ENCODE measurements around the gene KCNK17. TPM values are rescaled to one million over a fixed set of nuclear protein-coding genes. Genes with fewer than 3 reads are reported as not detected.

The KCNK17 gene
- total RNA-seq, 4 donors from 2014 or later: not detected

DNA sequence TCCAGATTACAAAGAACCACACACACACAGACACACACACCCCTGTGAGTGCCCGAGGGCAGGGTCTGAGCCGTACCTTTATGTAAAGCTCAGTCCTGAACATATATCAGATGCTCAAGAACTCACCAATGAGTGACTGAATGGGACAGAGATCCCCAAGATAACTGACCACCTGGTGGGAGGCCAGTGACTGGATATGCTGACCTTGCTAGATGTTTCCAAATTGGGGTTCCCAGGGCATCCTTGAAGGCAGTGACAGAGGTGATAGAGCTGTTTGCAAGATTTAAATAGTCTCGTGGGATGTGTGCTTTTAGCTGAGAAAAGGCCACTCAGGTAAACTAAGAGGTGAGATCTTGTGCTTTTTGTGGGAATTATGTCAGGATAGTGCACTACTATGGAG is 39.3 kb downstream of the KCNK17 start:
- TF ChIP-seq, protein P1, sequence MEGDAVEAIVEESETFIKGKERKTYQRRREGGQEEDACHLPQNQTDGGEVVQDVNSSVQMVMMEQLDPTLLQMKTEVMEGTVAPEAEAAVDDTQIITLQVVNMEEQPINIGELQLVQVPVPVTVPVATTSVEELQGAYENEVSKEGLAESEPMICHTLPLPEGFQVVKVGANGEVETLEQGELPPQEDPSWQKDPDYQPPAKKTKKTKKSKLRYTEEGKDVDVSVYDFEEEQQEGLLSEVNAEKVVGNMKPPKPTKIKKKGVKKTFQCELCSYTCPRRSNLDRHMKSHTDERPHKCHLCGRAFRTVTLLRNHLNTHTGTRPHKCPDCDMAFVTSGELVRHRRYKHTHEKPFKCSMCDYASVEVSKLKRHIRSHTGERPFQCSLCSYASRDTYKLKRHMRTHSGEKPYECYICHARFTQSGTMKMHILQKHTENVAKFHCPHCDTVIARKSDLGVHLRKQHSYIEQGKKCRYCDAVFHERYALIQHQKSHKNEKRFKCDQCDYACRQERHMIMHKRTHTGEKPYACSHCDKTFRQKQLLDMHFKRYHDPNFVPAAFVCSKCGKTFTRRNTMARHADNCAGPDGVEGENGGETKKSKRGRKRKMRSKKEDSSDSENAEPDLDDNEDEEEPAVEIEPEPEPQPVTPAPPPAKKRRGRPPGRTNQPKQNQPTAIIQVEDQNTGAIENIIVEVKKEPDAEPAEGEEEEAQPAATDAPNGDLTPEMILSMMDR (IDR thresholded peaks at IDR 0.05; ENCODE audit: low read depth): no peak

DNA sequence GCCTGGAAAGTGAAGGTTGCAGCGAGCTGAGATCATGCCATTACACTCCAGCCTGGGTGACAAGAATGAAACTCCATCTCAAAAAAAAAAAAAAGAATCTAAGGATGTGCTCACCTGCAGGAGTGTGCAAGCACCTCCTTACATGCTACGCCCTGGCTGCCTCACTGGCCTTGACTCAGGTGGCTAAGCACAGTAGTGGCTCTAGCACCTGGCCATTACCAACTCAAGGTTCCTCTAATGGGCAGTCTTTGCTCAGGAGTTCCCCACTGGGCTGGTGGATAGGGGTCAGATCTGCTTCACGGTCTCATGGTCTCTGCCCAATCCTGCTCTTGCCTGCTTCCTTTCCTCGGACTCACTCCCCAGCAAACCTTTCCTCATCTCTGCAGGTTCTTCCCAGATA is 39.7 kb downstream of the KCNK17 start:
- TF ChIP-seq, protein P1 (IDR thresholded peaks at IDR 0.05; ENCODE audit: low read depth): no peak

DNA sequence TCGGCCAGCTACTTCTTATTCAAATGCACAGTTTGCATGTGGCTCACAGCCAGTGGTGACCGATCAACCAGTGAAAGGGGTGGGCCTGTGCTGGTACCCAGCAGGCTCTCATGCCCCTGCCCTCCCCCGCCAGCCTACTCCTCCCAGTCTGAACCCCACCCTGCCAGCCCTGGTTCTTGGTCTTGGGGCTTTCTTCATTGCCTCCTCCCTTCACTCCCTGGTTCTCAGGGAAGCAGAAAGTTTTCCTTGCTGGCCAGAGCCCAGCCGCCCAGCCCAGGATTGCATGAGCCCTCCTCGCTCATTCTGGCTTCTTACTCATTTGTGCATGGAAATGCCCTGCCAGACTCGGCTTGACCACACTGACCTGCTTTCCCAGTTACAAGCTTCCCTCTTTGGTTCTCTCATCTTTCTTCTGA is 40.8 kb downstream of the KCNK17 start:
- TF ChIP-seq, protein P1 (IDR thresholded peaks at IDR 0.05; ENCODE audit: low read depth): no peak

DNA sequence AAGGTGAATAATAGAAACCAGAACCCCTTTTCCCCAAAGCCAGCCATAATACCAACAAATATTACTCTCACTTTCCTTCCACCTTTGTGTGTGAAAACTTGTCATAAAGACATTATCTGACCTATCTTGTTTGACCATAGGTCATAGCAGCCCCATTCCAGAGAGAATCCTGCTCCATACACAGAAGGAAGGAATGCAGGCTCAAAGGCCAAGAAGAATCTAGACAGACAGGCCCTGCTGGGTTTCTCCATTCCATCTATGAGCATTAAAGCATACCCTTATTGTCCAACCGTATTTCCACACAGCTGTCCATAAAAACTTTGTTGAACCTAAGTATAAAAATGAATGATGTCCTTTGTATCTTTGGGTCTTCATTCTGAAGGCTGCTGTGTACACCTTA is 44.3 kb downstream of the KCNK17 start:
- TF ChIP-seq, protein P1 (IDR thresholded peaks at IDR 0.05; ENCODE audit: low read depth): no peak

DNA sequence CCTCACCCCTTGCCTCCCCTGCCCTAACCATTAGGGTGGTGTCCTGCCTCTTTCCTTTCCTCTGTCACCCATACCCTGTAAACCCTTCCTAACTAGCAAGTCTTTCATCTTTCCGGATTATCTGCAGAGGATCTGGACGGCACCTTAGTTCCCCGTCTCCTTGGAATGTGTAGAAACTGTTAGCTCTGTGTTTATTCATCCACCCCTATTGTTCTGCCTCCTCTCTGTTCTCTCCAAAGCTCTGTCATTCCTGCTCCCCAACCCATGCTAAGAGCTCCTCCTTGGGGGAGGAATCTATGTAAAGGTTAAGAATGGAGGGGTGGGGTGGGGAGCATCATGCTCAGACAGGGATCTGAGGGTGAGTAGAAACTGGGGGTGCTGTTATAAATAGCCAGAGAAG is 45.5 kb downstream of the KCNK17 start:
- TF ChIP-seq, protein P1 (IDR thresholded peaks at IDR 0.05; ENCODE audit: low read depth): no peak

DNA sequence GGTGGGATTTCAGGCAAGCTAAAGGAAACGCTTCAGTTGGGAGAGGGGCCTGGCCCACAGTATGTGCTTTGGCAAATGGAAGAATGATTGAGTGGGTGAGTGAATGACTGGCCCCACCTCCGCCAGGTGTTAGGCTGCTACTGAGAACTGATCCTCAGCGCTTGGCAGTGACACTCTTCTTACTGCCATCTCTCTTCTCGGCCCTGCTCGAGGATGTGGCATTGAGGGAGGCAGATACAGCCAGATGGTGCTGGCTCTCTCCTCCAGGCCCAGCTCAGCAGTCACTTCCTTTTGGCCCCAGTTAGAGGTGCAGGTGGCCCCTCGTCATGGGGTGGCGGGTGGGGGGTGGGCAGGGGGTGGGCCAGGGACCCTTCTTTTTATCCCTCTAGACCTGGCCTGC is 46.0 kb downstream of the KCNK17 start:
- TF ChIP-seq, protein P1 (IDR thresholded peaks at IDR 0.05; ENCODE audit: low read depth): no peak

DNA sequence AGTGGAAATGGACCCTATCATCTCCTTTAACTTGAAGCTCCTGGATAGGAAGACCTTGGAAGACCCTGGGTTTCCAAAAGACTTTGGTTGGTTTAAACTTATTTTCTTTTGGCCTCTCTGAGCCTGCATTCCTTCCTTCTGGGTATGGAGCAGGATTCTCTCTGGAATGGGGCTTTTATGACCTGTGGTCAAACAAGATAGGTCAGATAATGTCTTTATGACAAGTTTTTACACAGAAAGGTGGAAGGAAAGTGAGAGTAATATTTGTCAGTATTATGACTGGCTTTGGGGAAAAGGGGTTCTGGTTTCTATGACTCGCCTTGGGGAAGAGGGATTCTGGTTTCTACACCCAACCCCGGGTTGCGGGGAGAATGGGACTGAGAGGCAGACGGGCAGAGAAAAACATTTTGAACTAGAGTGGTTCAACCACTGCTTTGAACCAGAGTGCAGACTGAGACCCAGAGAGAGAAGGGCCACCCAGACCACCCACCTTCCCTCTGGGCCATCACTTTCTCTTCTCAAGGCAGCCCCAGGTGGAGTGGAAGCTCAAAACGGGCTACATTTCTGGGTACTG is 47.4 kb downstream of the KCNK17 start:
- TF ChIP-seq, protein P1 (IDR thresholded peaks at IDR 0.05; ENCODE audit: low read depth): no peak

All from subcutaneous adipose tissue (tissue), 4 donors.